HG02678 (cell line): ENCODE data around the gene PDHB.

Source experiments
- ATAC-seq: cut with Tn5 transposase; IDR thresholded peaks from one replicate; pipeline ENCODE4 v1.9.1; 2021; ENCODE audit warnings: mild to moderate bottlenecking, moderate library complexity; ENCODE audit not compliant: unreplicated experiment

Gene PDHB

GRCh38 chr3:58433400-58434167 is at the start of gene PDHB:
Gene PDHB, minus strand, starts transcription at chr3:58433832. Its CDS starts 23 bp downstream, at chr3:58433809.
- ATAC-seq, result peak; percentile 95

- ATAC-seq, result no peak
These were observed 49.4 kb upstream of the PDHB start for GRCh38 chr3:58482917-58483636.

DNA sequence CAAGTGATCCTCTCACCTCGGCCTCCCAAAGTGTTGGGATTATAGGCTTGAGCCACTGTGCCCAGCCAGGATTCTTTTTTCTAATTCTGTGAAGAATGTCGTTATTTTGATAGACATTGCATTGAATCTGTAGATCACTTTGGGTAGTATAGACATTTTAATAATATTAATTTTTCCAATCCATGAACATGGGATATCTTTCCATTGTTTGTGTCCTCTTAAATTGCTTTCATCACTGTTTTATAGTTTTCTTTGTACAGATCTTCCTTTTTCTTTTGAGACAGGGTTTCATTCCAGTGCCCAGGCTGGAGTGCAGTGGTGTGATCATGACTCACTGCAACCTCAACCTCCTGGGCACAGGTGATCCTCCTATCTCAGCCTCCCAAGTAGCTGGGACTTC is 46.7 kb upstream of the PDHB start:
- no peak for ATAC-seq

- ATAC-seq, result no peak
These were observed 45.1 kb upstream of the PDHB start for GRCh38 chr3:58478781-58479180.

DNA sequence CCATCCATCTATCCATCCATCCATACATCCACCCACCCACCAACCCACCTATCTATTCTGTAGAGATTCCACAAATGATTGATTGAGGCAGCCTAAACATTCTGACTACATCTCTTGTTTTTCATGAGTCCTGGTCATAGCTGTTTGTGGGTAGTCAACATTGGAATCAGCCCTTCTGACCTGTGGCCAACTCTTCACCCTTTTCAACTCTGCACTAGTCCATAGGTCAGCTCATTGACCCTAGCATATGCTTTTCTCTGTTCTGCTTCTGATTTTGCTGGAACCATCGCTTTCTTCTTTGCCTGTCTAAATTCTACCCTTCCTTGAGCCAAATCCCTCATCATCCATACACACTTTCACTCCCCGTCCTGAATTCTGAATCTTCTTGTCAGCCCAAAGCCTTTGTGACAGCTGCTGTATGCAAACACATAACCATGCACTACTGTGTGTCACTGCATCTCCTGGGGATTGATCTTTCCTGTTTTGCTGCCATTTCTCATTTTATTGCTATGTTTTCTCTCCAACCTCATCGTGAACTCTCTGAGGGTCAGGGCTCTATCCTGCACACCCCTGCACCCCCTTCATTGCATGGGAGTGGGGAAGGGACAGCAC is 41.4 kb upstream of the PDHB start:
- ATAC-seq, result no peak

DNA sequence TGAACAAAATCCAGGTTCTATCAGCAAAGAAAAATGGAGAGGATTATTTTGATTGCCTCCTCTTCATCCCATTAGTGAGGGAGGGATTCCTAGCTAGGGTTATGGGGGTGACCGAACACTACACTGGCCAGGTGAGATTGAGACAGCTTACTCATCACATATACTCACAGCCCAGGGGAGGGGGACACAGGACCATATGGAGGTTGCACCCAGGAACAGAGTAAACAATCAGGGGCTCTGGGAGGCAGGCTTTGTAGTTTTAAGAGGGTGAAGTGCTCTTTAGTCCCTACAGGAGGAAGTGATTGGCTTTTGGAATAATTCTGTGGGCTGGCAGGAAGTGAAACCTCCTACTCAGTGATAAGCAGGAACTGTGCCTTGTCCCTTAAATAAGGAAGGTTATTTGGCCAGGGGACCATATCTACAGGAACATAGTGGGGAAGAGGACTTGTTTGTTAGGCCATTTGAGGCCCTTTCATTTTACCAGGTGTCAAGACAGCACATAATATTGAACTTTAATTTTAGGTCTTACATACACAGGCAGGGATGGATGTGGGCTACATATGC is 40.8 kb upstream of the PDHB start:
- ATAC-seq, result no peak

- ATAC-seq, result no peak
These were observed 39.6 kb upstream of the PDHB start for GRCh38 chr3:58473275-58473674.

DNA sequence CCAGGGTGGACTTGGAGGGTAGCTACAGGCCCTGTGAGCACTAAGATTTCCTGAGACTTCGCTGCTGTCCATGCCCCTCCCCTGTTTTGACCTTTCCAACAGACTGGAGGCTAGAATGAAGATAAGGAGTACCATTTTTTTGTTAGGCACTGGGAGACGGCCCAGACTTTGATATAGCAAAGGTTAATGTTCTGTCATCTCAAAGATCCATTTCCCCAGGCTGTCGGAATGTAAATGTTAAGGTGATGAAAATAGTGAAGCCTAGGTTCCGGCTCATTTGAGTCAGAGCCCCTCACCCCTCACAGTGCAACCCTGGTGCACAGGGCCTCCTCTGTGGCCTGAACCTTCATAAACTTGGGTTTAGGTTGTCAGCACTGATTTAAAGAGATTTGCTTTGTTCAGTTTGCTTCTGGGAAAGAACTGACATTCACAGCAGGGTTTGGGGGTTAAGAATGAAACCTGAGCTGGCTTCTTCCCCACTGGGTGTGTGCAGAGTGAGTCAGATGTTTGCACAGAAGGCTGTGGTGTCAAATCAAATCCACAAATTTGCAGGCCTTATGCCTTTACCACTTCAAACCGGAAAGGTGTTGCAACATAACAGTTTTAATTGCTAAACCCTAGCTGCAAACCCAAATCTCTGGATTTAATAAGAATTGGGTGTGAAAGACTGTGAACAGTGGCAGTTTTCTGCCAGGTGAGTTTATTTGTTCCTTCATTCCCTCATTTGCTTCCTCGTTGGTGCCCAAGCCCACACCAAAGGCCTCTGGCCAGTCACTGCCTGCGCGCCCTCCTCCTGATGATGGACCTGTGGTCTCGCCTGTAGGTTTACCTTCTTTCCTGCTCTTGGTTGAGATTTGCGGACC is 37.6 kb upstream of the PDHB start:
- ATAC-seq, result no peak

- ATAC-seq, result no peak
These were observed 36.9 kb upstream of the PDHB start for GRCh38 chr3:58470363-58471024.

GRCh38 chr3:58469096-58469495 is 35.5 kb upstream of the PDHB start:
- no peak for ATAC-seq

DNA sequence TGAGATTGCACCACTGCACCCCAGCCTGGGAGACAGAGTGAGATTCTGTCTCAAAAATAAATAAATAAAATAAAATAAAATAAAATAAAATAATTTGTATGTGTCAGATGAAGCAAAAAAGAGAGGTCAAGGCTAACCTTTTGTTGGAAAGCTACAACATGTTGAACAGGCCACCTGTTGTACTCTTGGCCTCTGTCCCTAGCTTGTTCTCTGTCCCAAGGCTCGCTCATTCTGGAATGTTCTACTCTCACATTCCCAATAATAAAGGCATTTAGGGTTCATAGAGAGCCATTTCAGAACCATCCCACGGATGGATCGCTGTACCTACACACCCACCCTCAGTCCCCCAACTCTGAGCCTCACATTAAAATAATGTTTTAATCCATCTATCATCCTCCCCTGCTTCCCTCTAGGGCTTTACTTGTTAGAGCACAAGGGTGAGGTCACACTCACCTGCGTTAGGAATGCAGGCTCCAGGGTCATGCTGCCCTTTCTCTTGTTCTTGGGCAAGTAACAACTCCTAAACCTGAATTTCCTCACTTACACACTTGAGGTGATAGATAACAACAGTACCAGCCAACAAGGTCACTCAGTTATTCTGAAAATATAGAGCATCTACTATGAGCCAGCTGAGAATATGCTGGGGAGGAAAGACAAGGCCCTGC is 33.4 kb upstream of the PDHB start:
- ATAC-seq, result no peak

GRCh38 chr3:58464866-58465265 is 31.2 kb upstream of the PDHB start:
- no peak for ATAC-seq

- ATAC-seq, result no peak
These were observed 30.3 kb upstream of the PDHB start for GRCh38 chr3:58463942-58464271.

DNA sequence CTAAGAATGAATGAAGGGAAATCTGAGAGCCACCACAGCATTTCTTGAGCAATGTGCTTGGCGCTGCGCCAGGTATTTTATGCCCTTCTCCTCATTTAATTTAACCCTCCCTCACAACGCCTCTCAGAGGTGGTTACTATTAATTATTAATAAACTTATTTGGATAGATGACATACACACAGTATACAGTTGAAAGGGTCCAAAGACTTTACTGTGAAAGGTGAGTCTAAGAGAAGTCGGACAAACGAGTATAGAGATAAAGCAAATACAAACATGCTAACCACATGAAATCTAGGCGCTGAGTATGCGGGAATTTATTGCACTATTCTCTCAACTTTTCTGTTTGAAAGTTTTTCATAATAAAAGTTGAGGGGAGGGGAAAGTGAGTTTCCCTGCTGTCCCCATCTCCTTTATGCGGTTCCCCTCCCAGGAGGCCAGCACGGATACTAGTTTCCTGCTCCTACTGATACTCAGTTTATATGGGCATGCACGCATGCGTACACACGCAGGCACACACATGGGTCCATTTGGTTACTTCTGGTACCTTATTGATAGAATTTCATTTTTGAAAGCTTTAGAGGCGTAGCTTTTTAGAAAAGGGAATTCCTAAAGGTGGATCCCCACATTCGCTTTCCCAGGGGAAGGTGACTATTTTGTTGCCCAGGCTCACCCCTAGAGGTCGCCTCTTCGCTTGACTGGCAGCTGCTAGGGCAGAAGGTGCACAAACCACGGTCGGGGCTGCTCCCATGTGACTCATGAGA is 29.7 kb upstream of the PDHB start:
- peak; percentile 95 for ATAC-seq

DNA sequence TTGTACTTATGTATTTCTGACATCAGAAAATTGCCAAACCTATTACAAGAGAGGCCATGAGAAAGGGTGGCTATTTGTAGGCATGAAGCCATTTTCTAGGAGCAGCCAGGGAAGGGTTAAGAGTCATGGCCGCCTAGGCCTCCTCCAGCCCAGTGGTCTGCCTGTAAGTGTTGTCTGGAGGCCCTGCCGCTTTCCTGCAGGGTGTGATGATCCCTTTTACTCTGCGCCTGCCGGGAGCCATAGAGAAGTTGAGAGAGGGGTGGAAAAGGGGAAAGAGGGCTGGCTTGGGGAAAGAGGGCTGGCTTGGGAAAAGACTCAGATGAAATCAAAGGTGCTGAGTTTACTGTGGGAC is 29.2 kb upstream of the PDHB start:
- ATAC-seq, result no peak

- ATAC-seq, result no peak
These were observed 25.5 kb upstream of the PDHB start for GRCh38 chr3:58459160-58459559.

DNA sequence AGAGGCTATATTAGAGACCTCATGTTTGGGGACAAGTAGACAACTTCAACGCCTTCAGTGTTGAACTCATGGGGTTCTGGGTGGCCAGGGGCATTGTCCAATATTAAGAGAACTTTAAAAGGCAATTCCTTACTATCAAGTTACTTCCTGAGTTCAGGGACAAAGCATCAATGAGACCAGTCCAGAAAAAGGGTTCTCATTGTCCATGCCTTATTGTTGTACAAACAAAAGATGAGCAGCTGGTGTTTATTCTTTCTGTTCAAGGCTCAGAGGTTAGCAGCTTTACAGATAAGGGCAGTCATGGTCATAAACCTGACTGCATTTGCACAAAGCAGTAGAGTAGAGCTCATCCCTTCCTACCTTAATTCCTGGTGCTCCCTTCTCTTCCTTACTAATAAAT is 18.5 kb upstream of the PDHB start:
- no peak for ATAC-seq

- no peak for ATAC-seq
These were observed 8.2 kb upstream of the PDHB start for GRCh38 chr3:58441514-58442450.
